WTC11 (cell line): ENCODE measurements around the gene TESK2. TPM values are rescaled to one million over a fixed set of nuclear protein-coding genes. Genes with fewer than 3 reads are reported as not detected.

Experiments used
- ATAC-seq: fragments of 200-7000 bp; cut with Tn5 transposase; 2 replicates; pipeline ENCODE4 v1.10.0; 2021; ENCODE audit warnings: mild to moderate bottlenecking, moderate library complexity
- CTCF ChIA-PET: fragments of 300-600 bp; sonication (Branson Sonifier 250); formaldehyde crosslinking; loops from one replicate; lab custom pipeline; 2021; ENCODE audit warnings: antibody characterized with exemption; lab: Charles Lee
- POLR2A ChIA-PET: fragments of 350-600 bp; sonication (Branson Sonifier 250); formaldehyde crosslinking; loops from one replicate; lab custom pipeline; 2021; ENCODE audit warnings: antibody characterized with exemption; lab: Charles Lee
- DNase-seq: peaks from one replicate; pipeline ENCODE4 v3.0.0; 2021; ENCODE audit warnings: low spot score
- H3K27ac Mint-ChIP-seq: 2 replicates; pipeline ENCODE4 v1.8.0; 2021; ENCODE audit warnings: mixed read lengths
- H3K27me3 Mint-ChIP-seq: 2 replicates; pipeline ENCODE4 v1.8.0; 2021; ENCODE audit warnings: low read depth, mild to moderate bottlenecking, moderate library complexity, mixed read lengths
- H3K36me3 Mint-ChIP-seq: 2 replicates; pipeline ENCODE4 v1.8.0; 2021; ENCODE audit warnings: mixed read lengths
- H3K4me1 Mint-ChIP-seq: 2 replicates; pipeline ENCODE4 v1.8.0; 2022; ENCODE audit warnings: mixed read lengths
- H3K4me3 Mint-ChIP-seq: 2 replicates; pipeline ENCODE4 v1.8.0; 2021; ENCODE audit warnings: mild to moderate bottlenecking, moderate library complexity, mixed read lengths
- H3K9me3 Mint-ChIP-seq: 2 replicates; pipeline ENCODE4 v1.8.0; 2021; ENCODE audit warnings: mixed read lengths
- ATF3 ChIP-seq: sonication (generic); formaldehyde crosslinking; conservative IDR thresholded peaks from 2 replicates; pipeline ENCODE4 v1.8.1; 2022; ENCODE audit warnings: mild to moderate bottlenecking, missing genetic modification reagents
- CREM ChIP-seq: sonication (generic); formaldehyde crosslinking; IDR thresholded peaks from 2 replicates; pipeline ENCODE4 v1.8.1; 2022; ENCODE audit warnings: mild to moderate bottlenecking, missing genetic modification reagents, moderate library complexity
- E2F1 ChIP-seq: sonication (generic); formaldehyde crosslinking; IDR thresholded peaks from 2 replicates; pipeline ENCODE4 v1.8.0; 2022; ENCODE audit warnings: mild to moderate bottlenecking, missing genetic modification reagents
- ERG ChIP-seq: fragments of 250-450 bp; sonication (Bioruptor Pico); IDR thresholded peaks from 2 replicates; pipeline ENCODE4 v1.8.0; 2021; ENCODE audit warnings: mild to moderate bottlenecking
- HMGA2 ChIP-seq: fragments of 250-450 bp; sonication (Bioruptor Pico); IDR thresholded peaks from 2 replicates; pipeline ENCODE4 v1.4.0; 2021; ENCODE audit warnings: mild to moderate bottlenecking, moderate library complexity
- HMGXB4 ChIP-seq: sonication (generic); formaldehyde crosslinking; IDR thresholded peaks from 2 replicates; pipeline ENCODE4 v1.8.1; 2023; ENCODE audit warnings: mild to moderate bottlenecking, moderate library complexity, missing genetic modification reagents
- JUN ChIP-seq: sonication (generic); formaldehyde crosslinking; IDR thresholded peaks from 2 replicates; pipeline ENCODE4 v1.8.0; 2023; ENCODE audit warnings: mild to moderate bottlenecking, missing genetic modification reagents
- KAT7 ChIP-seq: sonication (generic); formaldehyde crosslinking; IDR thresholded peaks from 2 replicates; pipeline ENCODE4 v1.8.1; 2023; ENCODE audit warnings: missing genetic modification reagents, mild to moderate bottlenecking, borderline replicate concordance
- MLX ChIP-seq: sonication (generic); formaldehyde crosslinking; IDR thresholded peaks from 2 replicates; pipeline ENCODE4 v1.8.1; 2023; ENCODE audit warnings: mild to moderate bottlenecking, missing genetic modification reagents, moderate library complexity
- NFATC4 ChIP-seq: fragments of 250-450 bp; sonication (Bioruptor Pico); IDR thresholded peaks from 2 replicates; pipeline ENCODE4 v1.9.0; 2021; ENCODE audit warnings: mild to moderate bottlenecking
- OVOL2 ChIP-seq: fragments of 250-450 bp; sonication (Bioruptor Pico); IDR thresholded peaks from 2 replicates; pipeline ENCODE4 v1.9.0; 2021; ENCODE audit warnings: mild to moderate bottlenecking, borderline replicate concordance
- PRDM15 ChIP-seq: sonication (generic); formaldehyde crosslinking; IDR thresholded peaks from 2 replicates; pipeline ENCODE4 v1.8.0; 2022; ENCODE audit warnings: missing genetic modification reagents
- PRRX2 ChIP-seq: fragments of 250-450 bp; sonication (Bioruptor Pico); IDR thresholded peaks from 2 replicates; pipeline ENCODE4 v1.8.0; 2021; ENCODE audit warnings: mild to moderate bottlenecking
- RORB ChIP-seq: fragments of 250-450 bp; sonication (Bioruptor Pico); IDR thresholded peaks from 2 replicates; pipeline ENCODE4 v1.9.0; 2021; ENCODE audit warnings: mild to moderate bottlenecking
- ZBTB21 ChIP-seq: sonication (generic); formaldehyde crosslinking; IDR thresholded peaks from 2 replicates; pipeline ENCODE4 v1.8.1; 2023; ENCODE audit warnings: mild to moderate bottlenecking, missing genetic modification reagents, borderline replicate concordance
- ZNF138 ChIP-seq: sonication (generic); formaldehyde crosslinking; conservative IDR thresholded peaks from 2 replicates; pipeline ENCODE4 v1.8.1; 2022; ENCODE audit warnings: mild to moderate bottlenecking, moderate library complexity, missing genetic modification reagents
- ZNF219 ChIP-seq: sonication (generic); formaldehyde crosslinking; IDR thresholded peaks from 2 replicates; pipeline ENCODE4 v1.8.0; 2023; ENCODE audit warnings: missing genetic modification reagents, mild to moderate bottlenecking, borderline replicate concordance
- ZNF263 ChIP-seq: sonication (generic); formaldehyde crosslinking; IDR thresholded peaks from 2 replicates; pipeline ENCODE4 v1.8.1; 2022; ENCODE audit warnings: low read depth, mild to moderate bottlenecking, moderate library complexity, missing genetic modification reagents
- ZNF317 ChIP-seq: sonication (generic); formaldehyde crosslinking; IDR thresholded peaks from 2 replicates; pipeline ENCODE4 v1.8.1; 2023; ENCODE audit warnings: low read depth, mild to moderate bottlenecking, moderate library complexity, missing genetic modification reagents, borderline replicate concordance
- ZNF396 ChIP-seq: fragments of 250-450 bp; sonication (Bioruptor Pico); IDR thresholded peaks from 2 replicates; pipeline ENCODE4 v1.8.0; 2021; ENCODE audit warnings: mild to moderate bottlenecking, moderate library complexity, borderline replicate concordance
- ZNF512 ChIP-seq: sonication (generic); formaldehyde crosslinking; IDR thresholded peaks from 2 replicates; pipeline ENCODE4 v1.8.1; 2022; ENCODE audit warnings: missing genetic modification reagents, borderline replicate concordance
- total RNA-seq: library from RNA; stranded (reverse); gene quantifications from 3 replicates; pipeline ENCODE4 v1.2.3, GENCODE V29; 2021

The TESK2 gene
- total RNA-seq, 1 experiment from 2014 or later = 13.3 TPM

- CTCF ChIA-PET = interaction anchor here (1.5 kb wide), 1 partner anchor 63 kb away, joined by 3 read pairs; no protein-coding TSS in a partner anchor
- H3K4me3 Mint-ChIP-seq = no peak overlapping the region
- no peaks in the 10 kb centered on the region for H3K27me3 Mint-ChIP-seq
- no peak for DNase-seq
- POLR2A ChIA-PET = interaction anchor here (0.7 kb wide), 1 partner anchor 55 kb away, joined by 3 read pairs; no protein-coding TSS in a partner anchor
- no peaks in the 10 kb centered on the region for H3K4me1 Mint-ChIP-seq
- no peak for ATAC-seq
- H3K36me3 Mint-ChIP-seq = no peaks in the 10 kb centered on the region
- no peak overlapping the region for H3K27ac Mint-ChIP-seq
- H3K9me3 Mint-ChIP-seq = no peaks in the 10 kb centered on the region
- no peak for TF ChIP-seq CREM (CRISPR knock-in tag)
- no peak for TF ChIP-seq MLX (CRISPR knock-in tag)
- no peak for TF ChIP-seq ZNF396 (CRISPR knock-in tag)
- no peak for TF ChIP-seq OVOL2 (CRISPR knock-in tag)
- TF ChIP-seq ZBTB21 (CRISPR knock-in tag) = no peak
- no peak for TF ChIP-seq HMGA2 (CRISPR knock-in tag)
- TF ChIP-seq ZNF263 (CRISPR knock-in tag) = no peak
- TF ChIP-seq KAT7 (CRISPR knock-in tag) = no peak
- no peak for TF ChIP-seq ZNF317 (CRISPR knock-in tag)
- TF ChIP-seq JUN (CRISPR knock-in tag) = no peak
- no peak for TF ChIP-seq PRRX2 (CRISPR knock-in tag)
- TF ChIP-seq NFATC4 (CRISPR knock-in tag) = no peak
- TF ChIP-seq E2F1 (CRISPR knock-in tag) = no peak
- no peak for TF ChIP-seq ERG
- TF ChIP-seq RORB = no peak
- no peak for TF ChIP-seq ZNF138 (CRISPR knock-in tag)
- TF ChIP-seq PRDM15 (CRISPR knock-in tag) = no peak
- no peak for TF ChIP-seq ZNF219 (CRISPR knock-in tag)
Measured at GRCh38 chr1:45429561-45430159, 61.3 kb downstream of the TESK2 start.

- no peak overlapping the region for H3K27ac Mint-ChIP-seq
- ChIA-PET POLR2A (no interaction called here), CTCF (interaction anchor here (0.9 to 2.6 kb wide), 3 partner anchors 10 to 121 kb away, joined by 3 to 9 read pairs (median 3); no protein-coding TSS in a partner anchor)
- DNase-seq (no peak), ATAC-seq (no peak)
- peaks cover 9% of the 10 kb centered on the region for H3K36me3 Mint-ChIP-seq
- no peaks in the 10 kb centered on the region for H3K4me1 Mint-ChIP-seq
- H3K4me3 Mint-ChIP-seq = no peak overlapping the region
- no peaks in the 10 kb centered on the region for H3K27me3 Mint-ChIP-seq
- peaks cover 8% of the 10 kb centered on the region for H3K9me3 Mint-ChIP-seq
- TF ChIP-seq ZNF512 (no peak), HMGXB4 (CRISPR knock-in tag) (no peak), ATF3 (CRISPR knock-in tag) (no peak), ZNF219 (CRISPR knock-in tag) (no peak), ERG (no peak), OVOL2 (CRISPR knock-in tag) (no peak)
Measured at GRCh38 chr1:45423906-45424678, 66.9 kb downstream of the TESK2 start.
